Kasumi-1 (cell line): ENCODE data around the gene ADAM30.

Experiments
- DNase-seq, 2 experiments: peaks; one replicate each; lab custom pipeline; 2025; lab: John Stamatoyannopoulos, UW

ADAM30 gene

DNA sequence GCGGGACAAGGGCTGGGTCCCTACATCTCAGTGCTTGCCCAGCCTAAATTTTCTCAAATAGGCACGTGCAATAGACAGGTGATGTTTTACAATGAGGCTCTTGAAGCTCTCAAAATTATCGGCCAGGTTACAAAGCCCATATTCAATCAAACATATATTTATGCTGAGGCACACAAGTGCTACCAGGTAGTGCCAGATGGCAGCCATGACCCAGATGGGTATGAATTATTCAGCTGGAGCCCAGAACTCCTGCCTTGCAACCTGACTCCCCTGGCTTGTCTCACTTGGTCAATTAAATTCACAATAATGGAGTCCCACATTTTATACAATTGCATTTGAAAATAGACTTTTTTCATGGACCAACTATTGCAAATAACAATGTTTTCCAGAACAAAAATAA lies 12.3 kb upstream of the ADAM30 start:
- DNase-seq, result no peak

- DNase-seq, result no peak
Measured at GRCh38 chr1:119906927-119907652, 10.8 kb upstream of the ADAM30 start.

DNA sequence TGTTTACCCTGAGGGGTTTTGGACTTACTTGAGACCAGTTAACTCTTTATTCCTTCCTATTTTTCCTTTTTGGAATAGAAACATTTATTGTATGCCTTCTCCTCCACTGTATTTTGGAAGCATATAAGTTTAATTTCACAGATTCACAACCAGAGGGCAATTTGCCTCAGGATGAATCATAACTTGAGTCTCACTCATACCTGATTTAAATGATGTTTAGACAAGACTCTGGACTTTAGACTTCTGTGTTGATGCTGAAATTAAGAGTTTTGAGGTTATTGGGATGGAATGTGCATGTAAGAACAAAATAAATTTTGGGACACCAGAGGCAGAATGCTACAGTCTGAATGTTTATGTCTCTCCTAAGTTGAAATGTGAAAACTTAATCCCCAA lies 7.1 kb upstream of the ADAM30 start:
- no peak for DNase-seq

- DNase-seq, result no peak
Measured at GRCh38 chr1:119902775-119903442, 6.6 kb upstream of the ADAM30 start.

DNA sequence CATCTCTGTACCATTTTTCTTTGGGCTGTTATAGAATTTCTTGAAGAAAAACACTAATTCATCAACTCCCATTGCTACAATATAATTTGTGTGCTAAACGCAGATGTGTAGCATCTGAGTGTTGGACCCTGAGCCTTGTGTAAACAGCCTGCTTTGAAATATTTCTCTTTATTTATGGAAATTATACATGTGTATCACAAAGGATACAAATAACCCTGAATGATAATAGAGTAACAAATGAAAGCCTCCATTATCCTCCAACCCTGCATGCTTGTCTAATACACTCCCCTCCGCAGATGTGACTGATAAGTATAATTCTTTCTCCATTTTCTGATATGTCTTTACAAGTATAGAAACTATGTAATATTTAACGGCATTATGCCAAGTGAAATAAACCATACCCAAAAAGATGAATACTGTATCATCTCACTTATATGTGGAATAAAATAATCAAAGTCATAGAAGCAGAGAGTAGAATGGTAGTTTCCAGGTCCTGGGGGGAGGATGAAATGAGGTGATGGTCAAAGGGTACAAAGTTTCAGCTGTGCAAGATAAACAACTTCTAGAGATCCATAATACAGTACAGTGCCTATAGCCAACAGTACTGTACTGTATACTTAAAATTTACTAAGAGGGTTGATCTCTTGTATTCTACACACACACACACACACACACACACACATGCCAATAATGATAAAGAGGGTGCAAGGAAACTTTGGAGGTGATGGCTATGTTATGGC lies 2.8 kb upstream of the ADAM30 start:
- no peak for DNase-seq

DNA sequence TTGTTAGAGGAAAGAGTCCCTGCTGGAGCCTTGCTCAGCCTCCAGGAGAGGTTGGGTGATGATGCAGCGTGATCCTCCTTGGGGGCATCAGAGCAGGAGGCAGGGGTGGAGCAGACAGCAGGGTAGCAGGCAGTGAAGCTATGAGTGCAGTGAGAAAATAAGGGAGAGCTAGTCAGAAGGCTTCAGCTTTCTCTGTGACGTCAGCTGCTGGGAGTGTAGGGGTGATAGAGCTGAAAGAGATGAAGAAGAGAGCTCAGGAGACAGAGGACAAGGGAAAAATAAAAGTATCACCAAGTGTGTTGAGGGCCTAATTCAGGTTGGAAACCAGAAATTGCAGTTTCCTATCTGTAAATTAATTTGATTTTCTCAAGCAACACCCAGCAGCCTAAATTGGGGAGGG lies 2.2 kb upstream of the ADAM30 start:
- DNase-seq, result no peak

DNA sequence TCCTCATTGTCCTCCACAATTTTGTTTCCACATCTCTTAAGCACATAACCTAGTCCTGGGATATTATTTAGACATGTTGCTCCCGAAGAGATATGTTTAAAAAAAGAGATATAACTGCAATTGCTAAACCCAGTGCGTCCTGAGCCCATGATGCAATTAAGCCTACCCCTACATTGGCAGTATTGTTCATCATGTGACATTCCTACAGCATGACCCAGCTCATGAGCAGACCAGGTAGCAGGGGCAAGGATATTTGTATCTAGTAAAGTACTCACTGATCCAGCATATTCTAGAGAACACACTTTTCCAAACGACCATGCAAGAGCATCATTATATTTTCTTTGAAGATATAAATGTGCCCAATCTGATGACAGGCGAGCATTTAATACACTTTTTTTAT lies 1.2 kb downstream of the ADAM30 start:
- no peak for DNase-seq

DNA sequence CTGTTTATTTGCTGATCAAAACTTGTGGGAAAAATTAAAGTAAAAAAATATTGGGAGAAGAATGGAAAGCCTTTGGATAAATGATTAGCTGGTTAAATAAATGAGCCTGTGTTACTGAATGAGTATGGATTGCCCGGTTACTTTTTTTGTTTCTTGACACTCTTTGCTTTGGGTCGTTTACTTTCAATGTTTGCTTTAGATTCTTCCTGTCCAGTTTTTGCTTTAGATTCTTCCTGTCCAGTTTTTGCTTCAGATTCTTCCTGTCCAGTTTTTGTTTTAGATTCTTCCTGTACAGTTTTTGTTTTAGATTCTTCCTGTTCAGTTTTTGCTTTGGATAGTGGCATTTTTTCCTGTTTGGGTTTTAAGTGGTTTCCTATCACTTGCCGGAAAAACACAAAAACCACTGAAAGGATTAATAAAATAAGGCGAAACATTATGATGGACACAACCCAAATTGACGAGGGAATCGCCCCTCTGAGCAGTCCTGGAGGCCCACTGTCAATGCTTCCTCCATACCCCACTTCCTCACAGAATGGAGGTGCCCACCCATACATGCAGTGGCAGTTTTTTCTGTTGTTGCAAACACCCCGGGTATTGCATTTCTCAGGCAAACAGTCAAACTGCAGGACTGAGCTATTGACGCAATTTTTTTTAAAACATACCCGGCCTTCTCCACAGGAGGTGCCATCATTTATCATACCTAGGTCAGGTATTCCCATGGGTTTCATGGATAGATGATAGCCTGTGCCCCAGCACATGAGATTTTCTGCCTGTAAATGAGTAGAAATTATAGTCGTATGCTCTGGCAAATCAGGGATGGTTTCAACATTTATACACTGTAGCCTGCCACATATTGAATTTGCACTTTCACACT lies 2.3 kb downstream of the ADAM30 start:
- no peak for DNase-seq

GRCh38 chr1:119893238-119893791 lies 3.0 kb downstream of the ADAM30 start:
- DNase-seq, result no peak

GRCh38 chr1:119891386-119891785 lies 4.9 kb downstream of the ADAM30 start:
- DNase-seq, result no peak

- no peak for DNase-seq
Measured at GRCh38 chr1:119888476-119888875, 7.8 kb downstream of the ADAM30 start.

- DNase-seq, result no peak
Measured at GRCh38 chr1:119887427-119887826, 8.9 kb downstream of the ADAM30 start.

GRCh38 chr1:119885903-119886783 lies 10.2 kb downstream of the ADAM30 start:
- peak; percentile 26 to 27 for DNase-seq

- DNase-seq, result no peak
Measured at GRCh38 chr1:119884711-119885110, 11.6 kb downstream of the ADAM30 start.

DNA sequence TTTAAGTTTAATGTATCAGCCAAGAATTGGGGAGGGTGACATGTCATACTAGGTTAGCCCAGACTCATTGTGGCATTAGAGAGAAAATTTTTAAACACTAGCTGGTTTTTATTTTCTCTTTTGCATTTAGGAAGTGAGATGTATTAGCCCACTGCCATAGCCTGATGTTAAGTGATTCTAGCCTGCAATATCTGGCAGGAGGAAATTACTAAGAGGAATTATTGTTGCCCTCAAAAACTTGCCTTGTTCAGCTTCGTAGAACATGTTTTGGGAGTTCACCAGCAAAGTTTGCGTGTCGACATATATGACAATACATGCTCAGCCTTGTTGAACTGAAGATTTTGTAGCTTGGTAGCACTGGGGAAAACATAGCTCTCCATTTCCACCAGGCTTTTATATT lies 12.5 kb downstream of the ADAM30 start:
- DNase-seq, result no peak

- DNase-seq, result no peak
Measured at GRCh38 chr1:119882132-119883049, 13.9 kb downstream of the ADAM30 start.

DNA sequence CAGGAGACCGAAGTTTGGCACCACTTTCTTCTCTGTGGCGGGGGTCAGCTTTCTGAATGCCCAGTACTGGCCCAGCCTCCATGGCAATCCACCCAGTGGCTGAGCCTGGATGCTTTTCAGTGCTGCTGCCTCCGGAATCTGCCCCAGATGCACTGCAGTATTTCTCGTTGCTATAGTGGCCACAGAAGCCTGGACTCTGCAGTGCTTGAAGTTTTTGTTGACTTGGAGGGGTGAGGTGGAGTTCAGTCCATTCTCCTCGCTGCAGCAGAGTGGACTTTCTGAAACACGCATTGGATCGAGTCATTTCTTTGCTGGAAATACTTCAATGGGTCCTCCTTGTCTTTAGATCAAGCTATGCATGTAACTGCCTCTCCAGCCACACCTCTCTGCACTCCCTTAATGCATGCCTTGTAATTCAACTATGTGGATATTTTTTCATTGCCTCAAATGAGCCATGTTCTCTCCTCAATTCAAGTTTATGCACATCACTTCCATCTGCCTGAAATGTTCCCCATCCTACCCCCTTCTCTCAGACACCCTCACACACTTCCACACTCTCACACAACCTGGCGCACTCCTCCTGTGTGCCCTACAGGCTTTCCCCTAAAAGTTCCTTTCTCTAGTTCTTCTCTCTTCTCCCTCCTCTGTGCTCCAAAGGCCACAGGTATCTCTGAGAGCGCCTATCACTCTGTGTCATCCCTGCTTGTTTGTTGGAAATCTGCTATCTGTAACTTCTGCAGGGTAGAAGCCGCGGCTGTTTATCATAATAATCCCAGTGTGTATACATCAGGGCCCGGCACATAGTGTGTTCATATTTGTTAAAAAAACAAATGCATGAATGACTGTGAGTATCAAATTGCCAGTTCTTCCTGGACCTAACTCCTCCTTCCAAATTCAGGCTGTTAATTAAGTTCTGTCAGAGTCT lies 16.5 kb downstream of the ADAM30 start:
- DNase-seq, result no peak

DNA sequence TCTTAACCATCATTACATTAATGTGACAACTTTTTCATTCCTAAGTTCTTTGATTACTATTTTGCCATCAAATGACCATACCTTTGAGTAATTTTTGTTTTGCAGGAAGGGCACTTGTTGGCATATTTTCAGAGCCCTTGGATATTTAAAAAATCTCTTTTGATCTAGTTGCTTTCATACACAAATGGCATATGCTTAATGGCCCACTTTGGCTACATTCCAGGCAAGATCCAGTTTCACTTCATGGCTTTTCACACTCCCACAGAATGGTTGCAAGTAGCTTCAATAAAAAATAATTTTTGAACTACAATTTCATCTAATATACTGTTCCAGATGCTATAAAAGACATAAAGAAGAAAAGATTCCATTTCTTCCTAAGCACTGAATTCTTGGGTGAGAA lies 18.1 kb downstream of the ADAM30 start:
- no peak for DNase-seq

- no peak for DNase-seq
Measured at GRCh38 chr1:119874186-119874585, 22.1 kb downstream of the ADAM30 start.
